ENCODE results near the gene PXMP2. TPM values are rescaled to one million over a fixed set of nuclear protein-coding genes. Genes with fewer than 3 reads are reported as not detected.

The PXMP2 gene
- polyA plus RNA-seq, 1 donor (not counting 4 experiments of a cell fraction or from before 2014, with no cell fraction given): 18.0 TPM

DNA sequence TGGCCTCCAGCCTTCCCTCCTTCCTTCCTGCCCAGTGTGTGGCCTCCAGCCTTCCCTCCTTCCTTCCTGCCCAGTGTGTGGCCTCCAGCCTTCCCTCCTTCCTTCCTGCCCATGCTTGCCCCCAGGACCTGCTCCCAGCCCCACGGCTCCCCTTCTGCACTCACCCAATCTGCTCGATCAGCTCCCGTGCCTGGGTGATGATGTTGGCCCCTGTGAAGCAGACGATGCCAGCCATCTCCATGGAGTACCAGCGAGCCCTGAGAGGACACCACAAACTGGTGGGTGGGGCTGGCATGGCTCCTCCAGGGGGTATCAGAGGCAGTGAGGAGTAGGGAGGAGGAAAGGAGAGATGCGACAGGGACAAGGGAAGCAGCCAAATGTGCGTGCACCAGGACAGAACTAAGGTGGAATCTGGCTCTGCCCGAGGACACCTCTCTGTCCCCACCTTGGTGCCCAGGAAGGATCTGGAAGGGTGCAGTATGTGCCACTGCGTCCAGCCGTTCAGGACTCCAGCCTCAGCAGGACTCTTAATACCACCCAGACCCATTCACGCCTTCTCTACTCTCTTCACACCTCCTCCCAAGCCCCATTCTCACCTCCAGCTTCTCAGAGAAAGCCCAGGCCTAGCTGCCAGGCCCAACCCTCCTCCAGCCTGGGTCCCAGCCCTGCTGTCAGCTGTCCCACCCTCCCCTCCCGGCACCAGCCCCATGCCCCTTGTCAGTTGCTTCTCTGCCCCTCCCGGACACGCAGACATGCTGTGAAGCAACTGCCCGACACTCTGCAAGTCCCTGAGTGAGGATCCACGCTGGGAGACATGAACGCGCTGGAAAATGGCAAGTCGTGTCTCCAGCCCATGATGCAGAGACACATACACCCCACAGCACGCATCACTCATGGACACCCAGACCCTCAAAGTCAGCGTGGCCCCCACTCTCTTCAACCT is 22.9 kb upstream of the PXMP2 start:
- FAIRE-seq (no peak), DNase-seq (ENCODE audit: low read depth, low spot score) (no peak)
- H3K9me3 ChIP-seq (ENCODE audit: control insufficient read depth, low read depth, low read length): no peaks in the 10 kb centered on the region
- TF ChIP-seq, protein P1, sequence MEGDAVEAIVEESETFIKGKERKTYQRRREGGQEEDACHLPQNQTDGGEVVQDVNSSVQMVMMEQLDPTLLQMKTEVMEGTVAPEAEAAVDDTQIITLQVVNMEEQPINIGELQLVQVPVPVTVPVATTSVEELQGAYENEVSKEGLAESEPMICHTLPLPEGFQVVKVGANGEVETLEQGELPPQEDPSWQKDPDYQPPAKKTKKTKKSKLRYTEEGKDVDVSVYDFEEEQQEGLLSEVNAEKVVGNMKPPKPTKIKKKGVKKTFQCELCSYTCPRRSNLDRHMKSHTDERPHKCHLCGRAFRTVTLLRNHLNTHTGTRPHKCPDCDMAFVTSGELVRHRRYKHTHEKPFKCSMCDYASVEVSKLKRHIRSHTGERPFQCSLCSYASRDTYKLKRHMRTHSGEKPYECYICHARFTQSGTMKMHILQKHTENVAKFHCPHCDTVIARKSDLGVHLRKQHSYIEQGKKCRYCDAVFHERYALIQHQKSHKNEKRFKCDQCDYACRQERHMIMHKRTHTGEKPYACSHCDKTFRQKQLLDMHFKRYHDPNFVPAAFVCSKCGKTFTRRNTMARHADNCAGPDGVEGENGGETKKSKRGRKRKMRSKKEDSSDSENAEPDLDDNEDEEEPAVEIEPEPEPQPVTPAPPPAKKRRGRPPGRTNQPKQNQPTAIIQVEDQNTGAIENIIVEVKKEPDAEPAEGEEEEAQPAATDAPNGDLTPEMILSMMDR (optimal IDR thresholded peaks at IDR 0.05 in 1 of 3, IDR thresholded peaks at IDR 0.05 in 1 of 3, conservative IDR thresholded peaks at IDR 0.05 in 1 of 3; ENCODE audit: extremely low read depth in 1 of 3, insufficient read depth in 2 of 3, low read length in 3 of 3): no peak
- no peak for TF ChIP-seq EZH2 (IDR thresholded peaks at IDR 0.05; ENCODE audit: low read length)
- H2AFZ ChIP-seq (ENCODE audit: control insufficient read depth, low read length): no peak overlapping the region
- no peak overlapping the region for H3K4me2 ChIP-seq (ENCODE audit: control insufficient read depth, extremely low read depth, insufficient read depth, low read depth, low read length)
- dilution Hi-C loops (cut with MboI; ENCODE audit: extremely low pct_ligation_motif_present, low sequenced_read_pairs): no loop called here
- peaks cover 40 to 47% of the 10 kb centered on the region in 2 experiments for H3K36me3 ChIP-seq (ENCODE audit: control insufficient read depth in 2 of 2, extremely low read depth in 1 of 2, insufficient read depth in 2 of 2, low read length in 2 of 2)
- H3K9ac ChIP-seq (ENCODE audit: control insufficient read depth, extremely low read depth, insufficient read depth, low read length): no peak overlapping the region
- H3K79me2 ChIP-seq (ENCODE audit: control insufficient read depth, insufficient read depth, low read length): no peaks in the 10 kb centered on the region
- peaks cover under 1% of the 10 kb centered on the region for H3K4me1 ChIP-seq (ENCODE audit: control insufficient read depth, extremely low read depth, insufficient read depth, low read length)
- no peak overlapping the region for H3K4me3 ChIP-seq (ENCODE audit: control insufficient read depth in 2 of 3, extremely low read depth in 1 of 3, insufficient read depth in 2 of 3, low read depth in 1 of 3, low read length in 3 of 3)
- no peak overlapping the region for H3K27ac ChIP-seq (ENCODE audit: control insufficient read depth, insufficient read depth, low read length)
- no peaks in the 10 kb centered on the region for H4K20me1 ChIP-seq (ENCODE audit: control insufficient read depth, extremely low read depth, insufficient read depth, low read length)
- H3K9me1 ChIP-seq (ENCODE audit: control insufficient read depth, extremely low read depth, insufficient read depth, low read length): no peaks in the 10 kb centered on the region
- no peaks in the 10 kb centered on the region for H3K27me3 ChIP-seq (ENCODE audit: control insufficient read depth, extremely low read depth, insufficient read depth, low read length)

DNA sequence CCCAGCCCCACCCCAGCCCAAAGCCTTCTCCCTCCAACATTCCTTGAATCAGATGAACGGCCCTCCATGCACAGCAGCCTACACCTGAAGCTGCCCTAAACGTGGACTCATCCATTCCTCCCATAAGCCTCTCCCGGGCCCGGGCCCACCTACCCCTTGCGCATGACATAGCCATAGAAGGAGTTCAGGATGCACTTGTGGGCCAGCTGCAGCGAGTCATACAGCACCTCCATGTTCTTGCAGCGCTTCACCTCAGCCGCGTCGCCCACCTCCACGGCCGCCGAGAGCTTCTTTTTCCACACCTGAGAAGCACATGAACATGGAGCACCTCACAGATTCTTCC is 22.3 kb upstream of the PXMP2 start:
- FAIRE-seq: no peak
- no peaks in the 10 kb centered on the region for H3K79me2 ChIP-seq (ENCODE audit: control insufficient read depth, insufficient read depth, low read length)
- dilution Hi-C loops (cut with MboI; ENCODE audit: extremely low pct_ligation_motif_present, low sequenced_read_pairs): no loop called here
- no peak overlapping the region for H3K27ac ChIP-seq (ENCODE audit: control insufficient read depth, insufficient read depth, low read length)
- H3K9me3 ChIP-seq (ENCODE audit: control insufficient read depth, low read depth, low read length): no peaks in the 10 kb centered on the region
- H4K20me1 ChIP-seq (ENCODE audit: control insufficient read depth, extremely low read depth, insufficient read depth, low read length): no peaks in the 10 kb centered on the region
- H3K9me1 ChIP-seq (ENCODE audit: control insufficient read depth, extremely low read depth, insufficient read depth, low read length): no peaks in the 10 kb centered on the region
- no peak overlapping the region for H3K9ac ChIP-seq (ENCODE audit: control insufficient read depth, extremely low read depth, insufficient read depth, low read length)
- H2AFZ ChIP-seq (ENCODE audit: control insufficient read depth, low read length): no peak overlapping the region
- no peak for DNase-seq (ENCODE audit: low read depth, low spot score)
- peaks cover 3% of the 10 kb centered on the region for H3K4me1 ChIP-seq (ENCODE audit: control insufficient read depth, extremely low read depth, insufficient read depth, low read length)
- no peak for TF ChIP-seq EZH2 (IDR thresholded peaks at IDR 0.05; ENCODE audit: low read length)
- TF ChIP-seq, protein P1 (optimal IDR thresholded peaks at IDR 0.05 in 1 of 3, IDR thresholded peaks at IDR 0.05 in 1 of 3, conservative IDR thresholded peaks at IDR 0.05 in 1 of 3; ENCODE audit: extremely low read depth in 1 of 3, insufficient read depth in 2 of 3, low read length in 3 of 3): no peak
- H3K36me3 ChIP-seq (ENCODE audit: control insufficient read depth in 2 of 2, extremely low read depth in 1 of 2, insufficient read depth in 2 of 2, low read length in 2 of 2): peaks cover 42 to 51% of the 10 kb centered on the region in 2 experiments
- no peak overlapping the region for H3K4me3 ChIP-seq (ENCODE audit: control insufficient read depth in 2 of 3, extremely low read depth in 1 of 3, insufficient read depth in 2 of 3, low read depth in 1 of 3, low read length in 3 of 3)
- no peaks in the 10 kb centered on the region for H3K27me3 ChIP-seq (ENCODE audit: control insufficient read depth, extremely low read depth, insufficient read depth, low read length)
- H3K4me2 ChIP-seq (ENCODE audit: control insufficient read depth, extremely low read depth, insufficient read depth, low read depth, low read length): no peak overlapping the region
